Measurements from ENCODE around the gene HMGB2. TPM values are rescaled to one million over a fixed set of nuclear protein-coding genes. Genes with fewer than 3 reads are reported as not detected.

Gene HMGB2
- total RNA-seq, 1 donor: 30.4 TPM

DNA sequence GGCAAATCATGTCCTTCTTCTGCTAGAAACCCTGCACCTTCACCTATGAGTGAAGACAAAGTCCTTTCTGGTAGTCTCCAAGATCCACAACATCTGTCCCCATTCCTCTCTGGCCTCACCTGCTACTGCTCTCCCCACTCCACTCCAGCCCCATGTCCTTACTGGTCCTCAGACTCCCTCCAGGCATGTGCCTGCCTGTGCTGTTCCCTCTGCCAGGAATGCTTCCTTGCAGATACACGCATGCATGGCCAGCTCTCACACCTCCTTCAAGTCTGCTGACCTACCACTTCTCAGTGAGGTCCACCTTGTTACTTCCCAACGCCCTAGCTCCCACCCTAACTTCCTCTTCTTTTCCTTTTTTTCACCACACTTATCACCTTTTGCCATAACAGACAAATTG is 18.1 kb downstream of the HMGB2 start:
- no peak overlapping the region for H2AFZ ChIP-seq (ENCODE audit: low read length)
- H3K4me3 ChIP-seq (ENCODE audit: insufficient read depth, low read length): no peak overlapping the region
- no peak overlapping the region for H3K4me2 ChIP-seq (ENCODE audit: insufficient read depth, low read length)
- peaks cover 16% of the 10 kb centered on the region for H3K4me1 ChIP-seq (ENCODE audit: insufficient read depth, low read length)
- no peaks in the 10 kb centered on the region for H3K9me3 ChIP-seq (ENCODE audit: low read depth, low read length)
- H4K20me1 ChIP-seq (ENCODE audit: insufficient read depth, low read length): no peaks in the 10 kb centered on the region
- H3K79me2 ChIP-seq (ENCODE audit: insufficient read depth, low read length): no peaks in the 10 kb centered on the region
- TF ChIP-seq, protein P1, sequence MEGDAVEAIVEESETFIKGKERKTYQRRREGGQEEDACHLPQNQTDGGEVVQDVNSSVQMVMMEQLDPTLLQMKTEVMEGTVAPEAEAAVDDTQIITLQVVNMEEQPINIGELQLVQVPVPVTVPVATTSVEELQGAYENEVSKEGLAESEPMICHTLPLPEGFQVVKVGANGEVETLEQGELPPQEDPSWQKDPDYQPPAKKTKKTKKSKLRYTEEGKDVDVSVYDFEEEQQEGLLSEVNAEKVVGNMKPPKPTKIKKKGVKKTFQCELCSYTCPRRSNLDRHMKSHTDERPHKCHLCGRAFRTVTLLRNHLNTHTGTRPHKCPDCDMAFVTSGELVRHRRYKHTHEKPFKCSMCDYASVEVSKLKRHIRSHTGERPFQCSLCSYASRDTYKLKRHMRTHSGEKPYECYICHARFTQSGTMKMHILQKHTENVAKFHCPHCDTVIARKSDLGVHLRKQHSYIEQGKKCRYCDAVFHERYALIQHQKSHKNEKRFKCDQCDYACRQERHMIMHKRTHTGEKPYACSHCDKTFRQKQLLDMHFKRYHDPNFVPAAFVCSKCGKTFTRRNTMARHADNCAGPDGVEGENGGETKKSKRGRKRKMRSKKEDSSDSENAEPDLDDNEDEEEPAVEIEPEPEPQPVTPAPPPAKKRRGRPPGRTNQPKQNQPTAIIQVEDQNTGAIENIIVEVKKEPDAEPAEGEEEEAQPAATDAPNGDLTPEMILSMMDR (IDR thresholded peaks at IDR 0.05; ENCODE audit: extremely low read depth, low read depth, low read length): no peak
- H3K27ac ChIP-seq (ENCODE audit: low read depth, low read length): no peak overlapping the region
- DNase-seq (ENCODE audit: insufficient read length, low spot score, missing footprints): no peak
- H3K36me3 ChIP-seq (ENCODE audit: insufficient read depth, low read length): peaks cover 4% of the 10 kb centered on the region
- H3K27me3 ChIP-seq (ENCODE audit: insufficient read depth, low read length): no peaks in the 10 kb centered on the region

DNA sequence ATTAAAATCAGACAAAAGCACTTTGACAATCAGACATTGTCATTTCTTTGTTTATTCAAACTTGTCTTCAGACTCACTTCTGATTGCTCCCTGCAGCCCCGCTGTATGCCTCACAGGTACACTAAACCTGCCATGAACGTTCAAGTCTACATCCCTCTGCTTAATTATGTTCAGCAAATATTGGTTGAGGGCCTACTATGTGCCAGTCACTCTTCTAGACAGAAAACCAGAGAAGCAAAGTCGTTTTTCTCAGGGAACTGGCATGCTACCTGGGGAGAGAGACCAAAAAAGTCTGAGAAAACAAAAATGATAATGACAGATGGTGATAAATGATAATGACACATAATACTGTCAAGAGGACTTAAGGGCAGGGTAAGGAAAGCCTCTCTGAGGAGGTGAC is 19.4 kb downstream of the HMGB2 start:
- TF ChIP-seq, protein P1 (IDR thresholded peaks at IDR 0.05; ENCODE audit: extremely low read depth, low read depth, low read length): no peak
- H3K9me3 ChIP-seq (ENCODE audit: low read depth, low read length): no peaks in the 10 kb centered on the region
- H3K27ac ChIP-seq (ENCODE audit: low read depth, low read length): no peak overlapping the region
- DNase-seq (ENCODE audit: insufficient read length, low spot score, missing footprints): no peak
- H2AFZ ChIP-seq (ENCODE audit: low read length): no peak overlapping the region
- no peak overlapping the region for H3K4me3 ChIP-seq (ENCODE audit: insufficient read depth, low read length)
- no peak overlapping the region for H3K4me2 ChIP-seq (ENCODE audit: insufficient read depth, low read length)
- peaks cover 4% of the 10 kb centered on the region for H3K36me3 ChIP-seq (ENCODE audit: insufficient read depth, low read length)
- H3K79me2 ChIP-seq (ENCODE audit: insufficient read depth, low read length): no peaks in the 10 kb centered on the region
- H3K27me3 ChIP-seq (ENCODE audit: insufficient read depth, low read length): no peaks in the 10 kb centered on the region
- no peaks in the 10 kb centered on the region for H4K20me1 ChIP-seq (ENCODE audit: insufficient read depth, low read length)
- H3K4me1 ChIP-seq (ENCODE audit: insufficient read depth, low read length): peaks cover 8% of the 10 kb centered on the region

DNA sequence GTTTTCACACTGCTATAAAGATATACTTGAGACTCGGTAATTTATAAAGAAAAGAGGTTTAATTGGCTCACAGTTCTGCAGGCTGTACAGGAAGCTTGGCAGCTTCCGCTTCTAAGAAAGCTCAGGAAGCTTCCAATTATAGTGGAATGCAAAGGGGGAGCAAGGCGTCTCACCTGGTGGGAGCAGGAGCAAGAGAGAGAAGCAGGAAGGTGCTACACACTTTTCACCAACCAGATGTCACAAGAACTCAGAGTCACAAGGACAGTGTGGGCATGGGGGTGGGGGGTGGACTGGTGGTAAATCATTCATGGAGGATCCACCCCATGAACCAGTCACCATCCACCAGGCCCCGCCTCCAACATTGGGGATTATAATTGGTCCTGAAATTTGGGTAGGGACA is 22.8 kb downstream of the HMGB2 start:
- Histone ChIP-seq H3K4me3 (ENCODE audit: insufficient read depth, low read length) (no peak overlapping the region), H3K79me2 (ENCODE audit: insufficient read depth, low read length) (no peaks in the 10 kb centered on the region), H4K20me1 (ENCODE audit: insufficient read depth, low read length) (no peaks in the 10 kb centered on the region), H3K27me3 (ENCODE audit: insufficient read depth, low read length) (no peaks in the 10 kb centered on the region), H3K9me3 (ENCODE audit: low read depth, low read length) (no peaks in the 10 kb centered on the region), H2AFZ (ENCODE audit: low read length) (no peak overlapping the region), H3K36me3 (ENCODE audit: insufficient read depth, low read length) (peaks cover 4% of the 10 kb centered on the region), H3K4me2 (ENCODE audit: insufficient read depth, low read length) (no peak overlapping the region), H3K27ac (ENCODE audit: low read depth, low read length) (no peak overlapping the region), H3K4me1 (ENCODE audit: insufficient read depth, low read length) (no peaks in the 10 kb centered on the region)
- DNase-seq (ENCODE audit: insufficient read length, low spot score, missing footprints): no peak
- TF ChIP-seq, protein P1 (IDR thresholded peaks at IDR 0.05; ENCODE audit: extremely low read depth, low read depth, low read length): no peak

DNA sequence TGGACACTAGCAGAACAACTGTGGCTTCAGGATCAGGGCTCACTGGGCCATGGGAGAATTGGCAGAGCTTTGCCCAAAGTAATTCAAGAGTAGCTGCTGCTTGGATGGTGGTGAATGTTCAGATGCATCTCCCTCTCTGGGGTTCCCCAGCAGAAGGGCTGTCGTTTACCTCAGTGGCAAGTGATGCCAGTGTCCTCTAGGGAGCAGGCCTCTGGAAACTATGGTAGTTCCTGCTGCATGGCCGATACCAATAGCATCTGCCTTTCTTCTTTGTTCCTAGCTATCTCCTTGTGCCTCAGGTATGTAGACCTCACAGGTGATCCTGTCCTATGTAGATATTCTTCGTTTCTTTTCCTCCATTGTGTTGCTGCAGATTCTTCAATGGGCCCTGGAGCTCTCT is 26.4 kb downstream of the HMGB2 start:
- no peak overlapping the region for H3K4me3 ChIP-seq (ENCODE audit: insufficient read depth, low read length)
- no peaks in the 10 kb centered on the region for H3K27me3 ChIP-seq (ENCODE audit: insufficient read depth, low read length)
- no peaks in the 10 kb centered on the region for H4K20me1 ChIP-seq (ENCODE audit: insufficient read depth, low read length)
- H3K9me3 ChIP-seq (ENCODE audit: low read depth, low read length): no peaks in the 10 kb centered on the region
- TF ChIP-seq, protein P1 (IDR thresholded peaks at IDR 0.05; ENCODE audit: extremely low read depth, low read depth, low read length): no peak
- no peak overlapping the region for H2AFZ ChIP-seq (ENCODE audit: low read length)
- no peak overlapping the region for H3K27ac ChIP-seq (ENCODE audit: low read depth, low read length)
- H3K79me2 ChIP-seq (ENCODE audit: insufficient read depth, low read length): no peaks in the 10 kb centered on the region
- H3K4me2 ChIP-seq (ENCODE audit: insufficient read depth, low read length): no peak overlapping the region
- H3K36me3 ChIP-seq (ENCODE audit: insufficient read depth, low read length): no peaks in the 10 kb centered on the region
- DNase-seq (ENCODE audit: insufficient read length, low spot score, missing footprints): no peak
- H3K4me1 ChIP-seq (ENCODE audit: insufficient read depth, low read length): no peaks in the 10 kb centered on the region

Data from osteoblast (primary cell).